ENCODE results near the gene ATP10A. TPM values are rescaled to one million over a fixed set of nuclear protein-coding genes. Genes with fewer than 3 reads are reported as not detected.

ATP10A gene
- total and polyA plus RNA-seq, 8 donors: 1.5 to 15.2 (median 3.2) TPM

DNA sequence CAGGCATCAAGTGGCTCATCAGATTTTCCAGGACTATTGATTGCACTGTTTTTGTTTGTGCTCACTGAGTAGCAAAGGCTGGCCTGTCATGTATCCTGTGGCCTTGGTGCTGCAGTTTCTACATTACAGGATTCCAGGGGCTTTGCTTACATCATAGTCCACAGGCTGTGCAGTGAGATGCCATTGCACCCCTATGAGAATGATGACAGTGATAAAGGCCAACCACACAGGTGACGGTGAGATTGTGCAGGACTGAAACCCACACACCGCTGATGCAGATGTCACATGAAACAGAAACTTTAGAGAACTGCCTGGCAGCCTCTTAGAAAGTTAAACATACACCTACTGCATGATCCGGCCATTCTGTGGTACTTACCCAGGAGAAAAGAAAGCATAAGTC lies 229.3 kb downstream of the ATP10A start:
- intact Hi-C loops (cut with DNase I; ENCODE audit: low total_unique reads): no loop called here
- H3K36me3 ChIP-seq: no peaks in the 10 kb centered on the region
- peak overlapping the region in 1 of 5 donors; percentile 46 for H3K27ac ChIP-seq

DNA sequence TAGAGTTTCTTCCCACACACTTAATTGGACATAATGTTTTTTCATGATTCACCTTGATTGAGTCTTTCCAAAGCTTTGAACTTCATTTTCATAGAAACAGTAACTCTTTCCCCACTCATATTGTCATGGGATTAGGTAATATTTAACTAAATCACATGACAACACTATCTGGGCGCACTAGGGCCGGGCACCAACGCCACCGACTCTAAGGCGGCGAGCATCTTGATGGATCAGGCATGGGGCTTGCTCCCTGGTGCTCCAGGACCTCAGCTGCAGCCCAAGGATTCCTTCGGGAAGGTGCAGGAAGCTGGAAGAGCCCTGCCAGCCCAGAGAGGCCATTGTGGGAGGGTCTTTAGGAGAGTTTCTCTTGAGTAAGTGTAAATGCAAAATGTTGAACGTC lies 231.2 kb downstream of the ATP10A start:
- Histone ChIP-seq H3K4me3 (no peak overlapping the region), H3K36me3 (no peaks in the 10 kb centered on the region), H3K9me3 (peaks cover 0 to 4% (median 0%) of the 10 kb centered on the region in 4 donors), H3K27me3 (no peaks in the 10 kb centered on the region), H3K4me1 (peaks cover 0 to 6% (median 0%) of the 10 kb centered on the region in 4 donors), H3K27ac (no peak overlapping the region)
- intact Hi-C loops (cut with DNase I; ENCODE audit: low total_unique reads): no loop called here
- DNase-seq: no peak
- 51 to 73% (median 66%) methylated on average over 8 of the region's 8 CpGs for WGBS, 5 donors
- TF ChIP-seq POLR2A (IDR thresholded peaks at IDR 0.05) (no peak), POLR2AphosphoS5 (IDR thresholded peaks at IDR 0.05) (no peak), EP300 (IDR thresholded peaks at IDR 0.05) (no peak)
- TF ChIP-seq, protein P1, sequence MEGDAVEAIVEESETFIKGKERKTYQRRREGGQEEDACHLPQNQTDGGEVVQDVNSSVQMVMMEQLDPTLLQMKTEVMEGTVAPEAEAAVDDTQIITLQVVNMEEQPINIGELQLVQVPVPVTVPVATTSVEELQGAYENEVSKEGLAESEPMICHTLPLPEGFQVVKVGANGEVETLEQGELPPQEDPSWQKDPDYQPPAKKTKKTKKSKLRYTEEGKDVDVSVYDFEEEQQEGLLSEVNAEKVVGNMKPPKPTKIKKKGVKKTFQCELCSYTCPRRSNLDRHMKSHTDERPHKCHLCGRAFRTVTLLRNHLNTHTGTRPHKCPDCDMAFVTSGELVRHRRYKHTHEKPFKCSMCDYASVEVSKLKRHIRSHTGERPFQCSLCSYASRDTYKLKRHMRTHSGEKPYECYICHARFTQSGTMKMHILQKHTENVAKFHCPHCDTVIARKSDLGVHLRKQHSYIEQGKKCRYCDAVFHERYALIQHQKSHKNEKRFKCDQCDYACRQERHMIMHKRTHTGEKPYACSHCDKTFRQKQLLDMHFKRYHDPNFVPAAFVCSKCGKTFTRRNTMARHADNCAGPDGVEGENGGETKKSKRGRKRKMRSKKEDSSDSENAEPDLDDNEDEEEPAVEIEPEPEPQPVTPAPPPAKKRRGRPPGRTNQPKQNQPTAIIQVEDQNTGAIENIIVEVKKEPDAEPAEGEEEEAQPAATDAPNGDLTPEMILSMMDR (IDR thresholded peaks at IDR 0.05): no peak

More for the DNA sequence above, 229.3 kb downstream of the ATP10A start:
- Histone ChIP-seq H3K27me3 (no peaks in the 10 kb centered on the region), H3K4me3 (no peak overlapping the region), H3K9me3 (peaks cover 0 to 5% (median 0%) of the 10 kb centered on the region in 4 donors), H3K4me1 (peaks cover 0 to 6% (median 0%) of the 10 kb centered on the region in 4 donors)
- 29 to 58% (median 42%) methylated on average over 2 to 3 of the region's 3 CpGs for WGBS, 5 donors
- TF ChIP-seq POLR2AphosphoS5 (IDR thresholded peaks at IDR 0.05) (no peak), EP300 (IDR thresholded peaks at IDR 0.05) (no peak), POLR2A (IDR thresholded peaks at IDR 0.05) (no peak)
- TF ChIP-seq, protein P1 (IDR thresholded peaks at IDR 0.05): no peak
- no peak for DNase-seq

Small RNAs within 50 kb of the gene (small RNA-seq; reads per million reads assigned to genes)
- gene MIR4715 (0 reads per million in 4 donors), gene RNA5SP390 (0 reads per million in 4 donors)

Measured in stomach (tissue), 9 donors.